SU-DHL-6 (cell line): Measurements from ENCODE around the gene FAM120A.

Experiments used
- EZH2phosphoT487 ChIP-seq: fragments of 200-600 bp; sonication (generic), shearing (Covaris generic); conservative IDR thresholded peaks from 2 replicates; pipeline ENCODE4 v1.6.1; 2018; ENCODE audit warnings: mild to moderate bottlenecking, antibody characterized with exemption, low read length, moderate library complexity, mixed read lengths
- TF ChIP-seq, protein P1 (sequence below): fragments of 200-600 bp; sonication (generic); IDR thresholded peaks from one replicate; pipeline ENCODE4 v1.5.1; 2017; ENCODE audit warnings: antibody characterized with exemption, mild to moderate bottlenecking, low read length, moderate library complexity; ENCODE audit not compliant: insufficient read depth, poor library complexity, severe bottlenecking

DNA sequence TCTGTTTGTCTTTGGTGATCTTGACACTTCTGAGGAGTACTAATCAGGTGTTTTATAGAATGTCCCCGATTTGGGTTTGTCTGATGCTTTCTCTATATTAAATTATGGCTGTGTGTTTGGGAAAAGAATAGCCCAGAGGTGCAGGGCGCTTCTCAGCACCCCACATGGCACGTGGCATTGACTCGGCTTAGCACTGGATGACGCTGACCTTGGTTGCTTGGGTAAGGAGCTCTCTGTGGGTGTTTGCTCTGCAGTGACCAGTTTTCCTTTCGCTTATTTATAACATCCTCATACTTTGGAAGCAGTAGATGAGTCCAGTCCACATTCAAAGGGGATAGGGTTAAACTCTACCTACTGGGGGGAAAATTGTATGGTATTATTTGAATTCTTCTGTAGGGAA, 14.4 kb downstream of the FAM120A start:
- TF ChIP-seq, protein P1, sequence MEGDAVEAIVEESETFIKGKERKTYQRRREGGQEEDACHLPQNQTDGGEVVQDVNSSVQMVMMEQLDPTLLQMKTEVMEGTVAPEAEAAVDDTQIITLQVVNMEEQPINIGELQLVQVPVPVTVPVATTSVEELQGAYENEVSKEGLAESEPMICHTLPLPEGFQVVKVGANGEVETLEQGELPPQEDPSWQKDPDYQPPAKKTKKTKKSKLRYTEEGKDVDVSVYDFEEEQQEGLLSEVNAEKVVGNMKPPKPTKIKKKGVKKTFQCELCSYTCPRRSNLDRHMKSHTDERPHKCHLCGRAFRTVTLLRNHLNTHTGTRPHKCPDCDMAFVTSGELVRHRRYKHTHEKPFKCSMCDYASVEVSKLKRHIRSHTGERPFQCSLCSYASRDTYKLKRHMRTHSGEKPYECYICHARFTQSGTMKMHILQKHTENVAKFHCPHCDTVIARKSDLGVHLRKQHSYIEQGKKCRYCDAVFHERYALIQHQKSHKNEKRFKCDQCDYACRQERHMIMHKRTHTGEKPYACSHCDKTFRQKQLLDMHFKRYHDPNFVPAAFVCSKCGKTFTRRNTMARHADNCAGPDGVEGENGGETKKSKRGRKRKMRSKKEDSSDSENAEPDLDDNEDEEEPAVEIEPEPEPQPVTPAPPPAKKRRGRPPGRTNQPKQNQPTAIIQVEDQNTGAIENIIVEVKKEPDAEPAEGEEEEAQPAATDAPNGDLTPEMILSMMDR = no peak
- TF ChIP-seq EZH2phosphoT487 = no peak
